ENCODE results near the gene FPR3.

DNA sequence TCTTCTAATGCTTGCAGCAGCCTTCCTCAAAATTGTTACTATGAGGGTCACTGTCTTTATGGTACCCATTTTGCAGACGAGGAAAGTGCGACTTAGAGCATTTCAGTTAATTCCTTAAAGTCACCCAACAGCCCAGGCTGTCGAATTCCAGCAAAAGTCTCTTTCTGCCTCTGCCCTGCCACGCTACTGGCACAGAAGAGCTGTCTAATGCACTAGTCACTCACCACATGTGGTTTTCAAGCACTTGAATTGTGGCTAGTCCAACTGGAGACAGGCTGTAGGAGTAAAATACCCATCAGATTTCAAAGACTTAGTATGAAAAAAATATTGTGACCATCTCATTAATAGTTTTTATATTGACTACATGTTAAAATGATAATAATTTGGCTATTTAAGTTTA lies 45.0 kb upstream of the FPR3 start:
- no peak for TF ChIP-seq MAFK (IDR thresholded peaks at IDR 0.05; ENCODE audit: partially characterized antibody)
- TF ChIP-seq, protein P1, sequence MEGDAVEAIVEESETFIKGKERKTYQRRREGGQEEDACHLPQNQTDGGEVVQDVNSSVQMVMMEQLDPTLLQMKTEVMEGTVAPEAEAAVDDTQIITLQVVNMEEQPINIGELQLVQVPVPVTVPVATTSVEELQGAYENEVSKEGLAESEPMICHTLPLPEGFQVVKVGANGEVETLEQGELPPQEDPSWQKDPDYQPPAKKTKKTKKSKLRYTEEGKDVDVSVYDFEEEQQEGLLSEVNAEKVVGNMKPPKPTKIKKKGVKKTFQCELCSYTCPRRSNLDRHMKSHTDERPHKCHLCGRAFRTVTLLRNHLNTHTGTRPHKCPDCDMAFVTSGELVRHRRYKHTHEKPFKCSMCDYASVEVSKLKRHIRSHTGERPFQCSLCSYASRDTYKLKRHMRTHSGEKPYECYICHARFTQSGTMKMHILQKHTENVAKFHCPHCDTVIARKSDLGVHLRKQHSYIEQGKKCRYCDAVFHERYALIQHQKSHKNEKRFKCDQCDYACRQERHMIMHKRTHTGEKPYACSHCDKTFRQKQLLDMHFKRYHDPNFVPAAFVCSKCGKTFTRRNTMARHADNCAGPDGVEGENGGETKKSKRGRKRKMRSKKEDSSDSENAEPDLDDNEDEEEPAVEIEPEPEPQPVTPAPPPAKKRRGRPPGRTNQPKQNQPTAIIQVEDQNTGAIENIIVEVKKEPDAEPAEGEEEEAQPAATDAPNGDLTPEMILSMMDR (IDR thresholded peaks at IDR 0.05) = no peak
- no peak for TF ChIP-seq POLR2A (IDR thresholded peaks at IDR 0.05; ENCODE audit: low read length)
- TF ChIP-seq CEBPB (IDR thresholded peaks at IDR 0.05) = no peak
- TF ChIP-seq HDAC2 (IDR thresholded peaks at IDR 0.05) = no peak
- TF ChIP-seq, protein P2, sequence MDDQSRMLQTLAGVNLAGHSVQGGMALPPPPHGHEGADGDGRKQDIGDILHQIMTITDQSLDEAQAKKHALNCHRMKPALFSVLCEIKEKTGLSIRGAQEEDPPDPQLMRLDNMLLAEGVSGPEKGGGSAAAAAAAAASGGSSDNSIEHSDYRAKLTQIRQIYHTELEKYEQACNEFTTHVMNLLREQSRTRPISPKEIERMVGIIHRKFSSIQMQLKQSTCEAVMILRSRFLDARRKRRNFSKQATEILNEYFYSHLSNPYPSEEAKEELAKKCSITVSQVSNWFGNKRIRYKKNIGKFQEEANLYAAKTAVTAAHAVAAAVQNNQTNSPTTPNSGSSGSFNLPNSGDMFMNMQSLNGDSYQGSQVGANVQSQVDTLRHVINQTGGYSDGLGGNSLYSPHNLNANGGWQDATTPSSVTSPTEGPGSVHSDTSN (IDR thresholded peaks at IDR 0.05) = no peak
- TF ChIP-seq FOSB (CRISPR knock-in tag; IDR thresholded peaks at IDR 0.05) = no peak
- TF ChIP-seq EHMT2 (IDR thresholded peaks at IDR 0.05; ENCODE audit: low read depth) = no peak
- TF ChIP-seq, protein P3, sequence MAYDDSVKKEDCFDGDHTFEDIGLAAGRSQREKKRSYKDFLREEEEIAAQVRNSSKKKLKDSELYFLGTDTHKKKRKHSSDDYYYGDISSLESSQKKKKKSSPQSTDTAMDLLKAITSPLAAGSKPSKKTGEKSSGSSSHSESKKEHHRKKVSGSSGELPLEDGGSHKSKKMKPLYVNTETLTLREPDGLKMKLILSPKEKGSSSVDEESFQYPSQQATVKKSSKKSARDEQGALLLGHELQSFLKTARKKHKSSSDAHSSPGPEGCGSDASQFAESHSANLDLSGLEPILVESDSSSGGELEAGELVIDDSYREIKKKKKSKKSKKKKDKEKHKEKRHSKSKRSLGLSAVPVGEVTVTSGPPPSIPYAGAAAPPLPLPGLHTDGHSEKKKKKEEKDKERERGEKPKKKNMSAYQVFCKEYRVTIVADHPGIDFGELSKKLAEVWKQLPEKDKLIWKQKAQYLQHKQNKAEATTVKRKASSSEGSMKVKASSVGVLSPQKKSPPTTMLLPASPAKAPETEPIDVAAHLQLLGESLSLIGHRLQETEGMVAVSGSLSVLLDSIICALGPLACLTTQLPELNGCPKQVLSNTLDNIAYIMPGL (CRISPR knock-in tag; IDR thresholded peaks at IDR 0.05; ENCODE audit: borderline replicate concordance) = no peak
- no peak for TF ChIP-seq KDM5A (IDR thresholded peaks at IDR 0.05)

Data from A549 (cell line).